Measurements from ENCODE around the gene DLST. TPM values are rescaled to one million over a fixed set of nuclear protein-coding genes. Genes with fewer than 3 reads are reported as not detected.

DLST gene
- 35.6 TPM for total RNA-seq

GRCh38 chr14:74881431-74882102 is at the start of gene DLST:
Gene DLST (plus strand): TSS chr14:74881916. CDS start chr14:74881954, 38 bp downstream.
- DNase-seq: peak; percentile 76

- no peak for DNase-seq
Measured at GRCh38 chr14:74832849-74833248, 48.9 kb upstream of the DLST start.

DNA sequence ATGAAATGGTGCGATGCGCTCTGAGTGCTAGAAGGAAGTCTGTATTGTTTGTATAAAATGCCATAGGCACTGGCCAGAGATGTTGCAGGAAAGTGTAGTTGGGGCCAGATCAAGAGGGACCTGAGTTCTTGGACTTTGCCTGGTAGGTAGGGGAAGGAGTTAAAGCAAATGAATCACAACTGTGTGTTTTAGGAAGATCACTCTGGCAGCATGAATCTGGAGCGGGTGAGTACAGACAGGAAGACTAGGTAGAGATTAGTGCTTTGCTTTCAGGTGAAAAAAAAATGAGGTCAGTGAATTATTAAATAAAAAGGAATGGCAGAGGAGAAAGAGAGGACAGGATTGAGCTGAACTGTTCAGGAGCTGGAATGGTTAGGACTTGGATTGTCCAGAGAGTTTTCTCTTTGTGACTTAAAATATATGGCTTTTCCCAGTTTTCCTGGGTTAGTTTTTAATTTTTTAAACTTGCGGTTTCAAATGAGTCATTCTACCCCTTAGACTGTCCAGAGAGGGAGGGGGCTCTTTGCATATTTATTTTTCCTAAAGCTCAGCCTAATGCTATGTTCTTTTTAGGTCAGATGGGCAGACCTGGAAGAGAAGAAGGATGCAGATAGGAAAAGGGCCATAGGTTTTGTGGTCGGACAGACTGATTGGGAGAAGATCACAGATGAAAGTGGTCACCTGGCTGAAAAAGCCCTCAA is 46.9 kb upstream of the DLST start:
- DNase-seq: no peak

DNA sequence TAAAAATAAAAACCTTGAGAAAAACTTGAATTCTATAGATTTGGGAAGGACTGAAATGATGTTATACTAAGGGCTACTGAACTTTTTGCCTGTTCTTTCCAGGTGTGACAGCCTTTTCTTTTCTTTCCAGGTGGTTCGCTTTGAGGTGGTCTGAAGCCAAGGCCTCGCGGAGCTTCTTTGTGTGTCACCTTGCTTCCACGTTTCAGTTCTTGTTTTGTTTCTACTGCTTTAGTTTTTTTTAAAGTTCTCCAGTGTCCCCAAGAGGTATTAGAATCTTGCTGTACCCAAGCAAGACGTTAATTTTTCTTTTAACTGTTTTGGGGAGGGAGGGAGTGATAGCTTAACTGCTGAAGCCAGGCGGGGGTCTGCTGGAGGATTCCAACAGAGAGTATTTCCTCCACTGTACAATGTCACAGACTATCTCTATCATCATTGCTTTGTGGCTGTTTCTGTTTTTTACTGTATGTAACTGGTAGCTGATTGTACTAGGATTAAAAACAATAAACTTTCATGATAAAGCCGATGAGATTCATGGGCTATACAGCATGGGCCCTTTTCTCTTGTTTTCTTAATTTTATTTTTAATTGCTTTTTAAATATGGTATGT is 46.0 kb upstream of the DLST start:
- DNase-seq: no peak

DNA sequence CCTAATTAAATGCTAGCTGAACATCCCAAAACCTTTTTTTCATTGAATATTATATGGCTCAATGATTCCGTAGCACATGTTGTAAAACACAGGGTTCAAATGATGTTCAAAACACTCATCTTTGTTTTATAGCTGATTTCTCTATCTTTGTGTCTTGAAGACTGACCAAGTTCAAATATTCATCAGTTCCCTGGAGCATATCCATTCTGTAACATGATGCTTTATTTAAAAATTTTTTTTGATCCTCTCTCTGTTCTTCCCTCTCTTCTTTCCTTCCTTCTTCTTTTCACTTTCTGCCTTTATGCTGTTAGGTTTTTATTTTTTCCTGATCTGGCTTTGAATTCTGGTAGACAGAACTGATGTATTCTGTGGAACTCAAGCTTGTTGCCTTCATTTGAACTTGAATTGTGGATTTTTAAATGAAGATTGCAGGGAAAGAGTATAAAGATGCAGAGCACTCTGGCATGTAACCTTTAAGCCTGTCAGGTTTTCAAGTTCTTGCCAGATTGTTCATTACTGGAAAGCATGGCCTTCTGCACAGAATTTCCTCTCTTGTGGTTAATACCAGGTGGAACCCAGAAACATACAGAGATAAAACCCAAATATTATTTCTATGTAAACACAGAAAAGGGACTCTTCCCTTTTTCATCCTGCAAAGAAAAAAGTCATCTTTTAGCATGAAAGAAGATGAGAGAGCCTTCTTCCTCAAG is 45.3 kb upstream of the DLST start:
- DNase-seq: no peak

DNA sequence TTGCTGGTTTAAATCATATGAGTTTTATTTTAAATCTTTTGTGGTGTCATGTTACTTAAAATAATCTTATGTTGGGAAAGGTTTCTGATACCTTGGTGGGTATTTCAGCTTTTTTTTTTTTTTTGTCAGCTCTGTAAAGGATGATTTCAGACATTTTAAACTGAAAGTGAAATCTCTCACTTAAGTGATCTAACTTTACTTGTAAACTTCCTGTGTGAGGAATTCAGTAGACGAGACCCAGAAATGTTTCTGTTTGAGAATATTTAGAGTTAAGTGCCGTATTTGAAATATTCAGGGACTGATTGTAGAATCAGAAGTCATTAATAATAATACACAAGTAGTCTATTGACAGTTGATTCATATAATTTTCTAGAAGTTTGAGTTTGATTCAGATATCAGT is 43.5 kb upstream of the DLST start:
- DNase-seq: no peak

DNA sequence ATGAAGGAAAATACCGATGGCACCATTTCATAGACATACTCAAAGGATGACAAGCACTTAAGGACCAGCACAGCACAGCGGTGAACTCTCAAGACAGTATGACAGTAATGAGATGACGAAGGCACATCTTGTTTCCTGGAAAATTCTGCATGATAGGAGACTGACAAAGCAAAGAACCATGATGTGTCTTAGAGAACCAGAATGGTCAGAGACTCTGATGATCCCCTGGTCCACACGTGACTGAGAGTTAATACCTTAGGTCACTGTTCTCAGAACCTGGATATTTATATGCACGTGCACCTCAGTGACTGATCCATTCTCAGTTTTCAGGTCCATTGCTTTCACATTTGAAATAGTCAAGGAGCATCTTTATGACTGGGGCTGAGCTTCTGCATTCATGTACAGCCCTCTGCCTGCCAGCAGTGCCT is 41.1 kb upstream of the DLST start:
- DNase-seq: no peak

GRCh38 chr14:74841230-74842207 is 40.2 kb upstream of the DLST start:
- no peak for DNase-seq

DNA sequence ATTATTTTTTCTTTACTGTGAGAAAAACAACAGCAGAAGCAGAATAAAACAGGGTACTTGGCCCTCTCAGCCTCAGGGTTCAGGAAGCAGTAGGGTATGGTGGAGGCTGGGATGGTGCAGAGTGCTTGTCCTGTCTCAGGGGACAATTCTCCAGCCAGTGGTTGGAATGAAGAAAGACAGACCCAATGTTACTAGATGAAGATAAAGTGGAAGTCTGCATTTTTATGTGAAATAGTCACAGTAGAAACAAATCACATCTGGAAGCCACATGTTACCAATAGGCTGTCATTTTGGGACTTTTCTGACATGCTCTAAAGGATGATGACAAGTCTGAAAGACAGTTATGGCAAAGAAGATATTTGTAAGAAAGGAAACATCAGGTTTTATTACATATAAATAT is 38.1 kb upstream of the DLST start:
- DNase-seq: no peak

DNA sequence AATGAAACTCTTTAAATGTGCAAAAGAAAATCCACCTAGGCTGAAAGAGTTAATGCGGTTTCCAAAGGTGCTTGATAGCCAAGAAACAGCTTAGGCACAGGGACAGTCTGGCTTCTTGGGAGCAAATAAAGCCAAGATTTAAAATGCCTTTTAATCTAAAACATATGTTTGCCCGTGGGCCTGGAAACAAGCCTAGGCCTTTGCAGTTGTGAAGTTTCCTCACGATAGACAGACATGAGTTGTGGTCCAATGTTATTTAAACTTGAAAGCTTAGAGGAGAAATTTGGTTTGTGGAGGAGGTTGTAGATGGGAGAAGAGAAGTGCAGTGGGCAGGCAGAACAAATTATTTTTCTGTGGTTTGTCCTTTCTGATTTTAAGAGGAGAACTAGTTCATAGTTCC is 35.5 kb upstream of the DLST start:
- DNase-seq: no peak

DNA sequence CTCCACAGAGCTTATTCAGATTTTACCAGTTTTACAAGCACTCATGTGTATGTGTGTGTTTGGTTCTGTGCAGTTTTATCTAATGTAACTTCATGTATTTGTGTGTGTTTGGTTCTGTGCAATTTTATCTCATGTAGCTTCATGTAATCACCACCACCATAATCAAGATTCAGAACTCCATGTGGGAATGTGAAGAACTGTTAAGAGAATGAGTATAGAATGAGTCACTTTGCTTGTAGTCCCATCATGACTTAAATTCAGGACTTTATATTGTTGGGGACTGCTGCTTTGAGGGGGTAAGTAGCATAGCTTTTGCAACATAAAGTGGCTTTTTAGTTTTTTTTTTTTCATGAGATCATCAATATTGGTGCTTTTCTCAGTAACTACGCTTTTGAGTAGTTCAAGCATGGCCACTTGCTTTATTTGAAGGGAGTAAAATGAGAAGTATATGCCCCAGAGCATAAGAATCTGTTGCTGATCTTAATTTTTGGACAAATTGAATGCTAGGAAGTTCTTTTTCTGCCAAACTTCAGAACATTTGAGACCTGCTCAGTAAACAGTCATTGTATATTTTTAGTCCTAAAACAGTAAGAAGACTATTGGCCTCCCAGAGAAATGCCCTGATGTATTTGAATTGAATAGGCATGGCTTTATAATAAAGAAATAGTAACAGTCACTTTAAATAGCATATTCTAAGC is 34.6 kb upstream of the DLST start:
- DNase-seq: no peak

DNA sequence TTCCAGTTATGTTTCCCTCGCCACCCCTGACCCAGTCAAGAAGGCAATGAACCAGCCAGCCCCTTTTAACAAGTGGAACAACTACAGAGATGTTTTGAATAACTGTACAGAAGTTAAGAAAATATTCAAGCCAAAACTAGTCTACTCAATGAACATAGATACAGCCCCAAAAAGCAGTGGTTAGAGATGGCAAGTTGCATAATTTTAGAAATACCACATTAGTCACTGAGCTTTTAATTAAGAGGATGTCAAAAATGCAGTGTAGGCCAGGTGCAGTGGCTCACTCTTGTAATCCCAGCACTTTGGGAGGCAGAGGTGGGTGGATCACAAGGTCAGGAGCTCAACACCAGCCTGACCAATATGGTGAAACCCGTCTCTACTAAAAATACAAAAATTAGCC is 32.9 kb upstream of the DLST start:
- DNase-seq: no peak

GRCh38 chr14:74852922-74853530 is 28.7 kb upstream of the DLST start:
- no peak for DNase-seq

DNA sequence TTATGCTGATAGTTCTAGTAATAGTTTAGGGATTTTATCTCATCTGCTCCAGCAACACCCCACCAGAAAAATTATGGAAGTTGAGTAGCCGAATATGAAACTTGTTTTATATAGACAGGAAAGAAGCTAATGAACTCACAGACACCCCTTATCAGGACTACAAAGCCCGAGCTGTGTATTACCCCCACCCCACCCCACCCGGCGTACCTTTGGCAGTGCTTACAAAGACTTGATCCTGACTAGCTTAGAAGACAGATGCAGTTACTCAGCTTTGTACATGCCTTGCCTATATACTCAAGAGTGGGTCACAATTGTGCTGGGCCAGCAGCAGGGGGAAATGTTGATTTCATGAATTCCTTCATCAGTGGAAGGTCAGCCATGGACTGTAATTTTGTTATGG is 28.1 kb upstream of the DLST start:
- no peak for DNase-seq

DNA sequence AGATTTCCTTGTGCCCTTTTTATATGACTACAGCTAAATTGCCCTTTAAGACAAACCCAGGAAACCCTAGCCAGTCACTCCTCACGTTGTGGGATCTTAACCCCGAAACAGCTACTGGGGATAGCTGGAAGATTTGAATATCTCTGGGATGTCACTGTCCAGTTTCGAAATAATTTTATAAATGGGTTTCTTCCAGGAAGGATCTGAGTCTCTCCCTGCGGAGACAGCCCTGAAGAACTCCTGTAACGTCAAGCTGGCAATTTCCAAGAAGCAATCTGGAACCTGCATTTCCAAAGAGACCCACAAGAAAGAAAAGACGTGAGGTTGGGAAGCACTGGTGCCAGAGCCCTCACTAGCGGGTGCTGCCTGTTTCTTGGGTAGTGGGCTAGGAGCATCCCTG is 26.7 kb upstream of the DLST start:
- no peak for DNase-seq

- no peak for DNase-seq
Measured at GRCh38 chr14:74855945-74856344, 25.8 kb upstream of the DLST start.

- DNase-seq: no peak
Measured at GRCh38 chr14:74856366-74856765, 25.4 kb upstream of the DLST start.

- DNase-seq: no peak
Measured at GRCh38 chr14:74858022-74858421, 23.7 kb upstream of the DLST start.

- no peak for DNase-seq
Measured at GRCh38 chr14:74859757-74860552, 21.8 kb upstream of the DLST start.
